CD14-positive monocyte (primary cell): ENCODE measurements around the gene ETV3L. TPM values are rescaled to one million over a fixed set of nuclear protein-coding genes. Genes with fewer than 3 reads are reported as not detected.

Experiments
- DNase-seq, 3 donors: peaks; one replicate each; pipeline ENCODE4 v3.0.0-alpha.2; 2011 to 2022
- H2AFZ ChIP-seq: 2 replicates; pipeline ENCODE4 v1.6.0; 2012; ENCODE audit warnings: mild to moderate bottlenecking, low read depth, low read length, inconsistent platforms; ENCODE audit not compliant: insufficient read depth, poor library complexity, severe bottlenecking
- H3K27ac ChIP-seq, 2 donors: 1 replicate in 1 of 2; 2 replicates in 1 of 2; pipeline ENCODE4 v1.5.1; 2012 to 2013; ENCODE audit warnings: low read length in 2 of 2, control low read depth in 1 of 2, inconsistent platforms in 1 of 2, low read depth in 1 of 2, mild to moderate bottlenecking in 1 of 2
- H3K27me3 ChIP-seq, 2 donors: one replicate each; pipeline versions ENCODE4 v1.6.0 to v1.6.1; 2011 to 2013; ENCODE audit warnings: low read length in 2 of 2; ENCODE audit not compliant: control insufficient read depth in 2 of 2, insufficient read depth in 2 of 2
- H3K36me3 ChIP-seq, 2 donors: replicated peaks in 1 of 2; 1 replicate in 1 of 2; 2 replicates in 1 of 2; pipeline versions ENCODE4 v1.5.1 to v1.6.1; 2012 to 2013; ENCODE audit warnings: low read length in 2 of 2, control low read depth in 1 of 2, inconsistent platforms in 1 of 2, mild to moderate bottlenecking in 1 of 2; ENCODE audit not compliant: insufficient read depth in 2 of 2, control insufficient read depth in 1 of 2
- H3K4me1 ChIP-seq, 2 donors: 1 replicate in 1 of 2; 2 replicates in 1 of 2; pipeline versions ENCODE4 v1.5.1 to v1.6.1; 2012 to 2013; ENCODE audit warnings: low read length in 2 of 2, control low read depth in 1 of 2, inconsistent platforms in 1 of 2, mild to moderate bottlenecking in 1 of 2, moderate library complexity in 1 of 2; ENCODE audit not compliant: insufficient read depth in 2 of 2, control insufficient read depth in 1 of 2
- H3K4me2 ChIP-seq: replicated peaks from 2 replicates; pipeline ENCODE3; 2012; ENCODE audit warnings: low read length, moderate library complexity, mild to moderate bottlenecking; ENCODE audit not compliant: poor library complexity, severe bottlenecking; ENCODE audit errors: extremely low read depth
- H3K4me3 ChIP-seq, 3 experiments: fragments of 200-600 bp in 1 of 3; sonication (generic) in 1 of 3; replicated peaks in 1 of 3; 1 replicate in 2 of 3; 2 replicates in 1 of 3; pipeline ENCODE4 v1.5.1; 2011 to 2013; ENCODE audit warnings: low read length in 3 of 3, mild to moderate bottlenecking in 3 of 3, control low read depth in 2 of 3, low read depth in 2 of 3, inconsistent platforms in 1 of 3, moderate library complexity in 1 of 3
- H3K79me2 ChIP-seq: 2 replicates; pipeline ENCODE4 v1.6.0; 2012; ENCODE audit warnings: mild to moderate bottlenecking, control low read depth, inconsistent platforms, low read length, moderate library complexity; ENCODE audit not compliant: insufficient read depth
- H3K9ac ChIP-seq: 2 replicates; pipeline ENCODE4 v1.6.0; 2017; ENCODE audit warnings: low read length, mild to moderate bottlenecking; ENCODE audit not compliant: insufficient read depth, poor library complexity, severe bottlenecking
- H3K9me3 ChIP-seq, 2 donors: replicated peaks in 1 of 2; 1 replicate in 1 of 2; 2 replicates in 1 of 2; pipeline versions ENCODE4 v1.5.1 to v1.6.1; 2012 to 2013; ENCODE audit warnings: low read length in 2 of 2, control low read depth in 1 of 2; ENCODE audit not compliant: control insufficient read depth in 1 of 2, insufficient read depth in 1 of 2
- H4K20me1 ChIP-seq: 2 replicates; pipeline ENCODE4 v1.6.0; 2012; ENCODE audit warnings: mild to moderate bottlenecking, low read length, control low read depth, moderate library complexity; ENCODE audit not compliant: insufficient read depth
- H3K27ac Mint-ChIP-seq, 7 donors: one replicate each; pipeline ENCODE4 v1.8.0; 2020; ENCODE audit warnings: mild to moderate bottlenecking in 7 of 7, mixed read lengths in 7 of 7, moderate library complexity in 6 of 7, inconsistent platforms in 2 of 7
- H3K27me3 Mint-ChIP-seq, 3 donors: one replicate each; pipeline ENCODE4 v1.8.0; 2021 to 2022; ENCODE audit warnings: low read depth in 3 of 3, mild to moderate bottlenecking in 3 of 3, mixed read lengths in 3 of 3, moderate library complexity in 3 of 3, inconsistent platforms in 1 of 3
- H3K36me3 Mint-ChIP-seq, 2 donors: one replicate each; pipeline ENCODE4 v1.8.0; 2020; ENCODE audit warnings: mixed read lengths in 2 of 2, inconsistent platforms in 1 of 2, mild to moderate bottlenecking in 1 of 2
- H3K4me1 Mint-ChIP-seq: one replicate; pipeline ENCODE4 v1.8.0; 2020; ENCODE audit warnings: mild to moderate bottlenecking, mixed read lengths
- H3K4me3 Mint-ChIP-seq, 2 donors: one replicate each; pipeline ENCODE4 v1.8.0; 2020; ENCODE audit warnings: mild to moderate bottlenecking in 2 of 2, mixed read lengths in 2 of 2, moderate library complexity in 1 of 2
- H3K9me3 Mint-ChIP-seq, 7 donors: one replicate each; pipeline ENCODE4 v1.8.0; 2020 to 2022; ENCODE audit warnings: mixed read lengths in 7 of 7, mild to moderate bottlenecking in 6 of 7, moderate library complexity in 6 of 7, inconsistent platforms in 2 of 7
- WGBS: methylation state at CpG from one replicate; pipeline ENCODE4 v1.1.5; 2013; ENCODE audit warnings: missing lambda C conversion rate; ENCODE audit not compliant: insufficient coverage; 5-methylcytosine and 5-hydroxymethylcytosine counted together
- intact Hi-C, 2 donors: fragments of 100-400 bp; cut with micrococcal nuclease; formaldehyde crosslinking; loops; one replicate each; pipeline versions ENCODE4 v1.15.0 to v1.15.1; 2023
- polyA plus RNA-seq, 3 donors: library from polyadenylated mRNA; depleted of rRNA in 1 of 3; unstranded in 2 of 3; stranded (reverse) in 1 of 3; fragments of 300-500 nt in 2 of 3; fragments of >200 nt in 1 of 3; fragmentation: Illumina TruSeq in 2 of 3; gene quantifications; 1 replicate in 2 of 3; 2 replicates in 1 of 3; pipeline ENCODE4 v1.2.3, GENCODE V29; 2012 to 2021
- TF ChIP-seq, protein P1 (sequence below): fragments of 200-600 bp; IDR thresholded peaks from one replicate; pipeline ENCODE4 v1.8.0; 2022; ENCODE audit warnings: antibody characterized with exemption, mild to moderate bottlenecking

The ETV3L gene
- polyA plus RNA-seq, 3 donors = 0.26 to 0.41 TPM; not detected in 1

DNA sequence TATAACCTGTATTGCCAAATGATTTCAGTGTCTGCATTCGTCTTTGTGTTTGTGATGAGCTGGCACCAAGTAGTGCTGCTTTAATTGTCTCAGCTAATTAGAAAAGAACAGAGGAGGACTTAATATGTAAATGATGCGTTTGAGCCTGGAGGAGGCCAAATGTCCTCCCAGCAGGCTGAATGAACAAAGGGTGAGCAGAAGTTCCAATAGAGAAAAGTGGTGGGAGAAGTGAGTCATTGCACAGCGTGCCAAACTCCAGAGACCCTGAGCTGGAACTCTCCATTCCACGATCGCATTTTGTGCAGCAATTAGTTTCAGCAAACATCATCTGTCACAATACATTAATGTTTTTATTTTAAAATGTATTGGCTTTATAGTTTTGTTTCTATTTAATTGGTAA, 17.9 kb downstream of the ETV3L start:
- Mint-ChIP-seq H3K36me3 (no peaks in the 10 kb centered on the region), H3K27me3 (peaks cover 3 to 16% (median 4%) of the 10 kb centered on the region in 3 donors), H3K9me3 (peaks cover 0 to 3% (median 0%) of the 10 kb centered on the region in 7 donors), H3K4me1 (peaks cover 13% of the 10 kb centered on the region), H3K27ac (no peak overlapping the region), H3K4me3 (no peak overlapping the region)
- Histone ChIP-seq H3K27me3 (no peaks in the 10 kb centered on the region), H2AFZ (no peak overlapping the region), H3K4me2 (no peak overlapping the region), H3K36me3 (no peaks in the 10 kb centered on the region), H3K27ac (no peak overlapping the region), H3K4me1 (peaks cover 19% of the 10 kb centered on the region in 2 donors), H3K79me2 (no peaks in the 10 kb centered on the region), H3K9me3 (no peaks in the 10 kb centered on the region), H4K20me1 (no peaks in the 10 kb centered on the region), H3K9ac (no peak overlapping the region), H3K4me3 (no peak overlapping the region)
- intact Hi-C loops = no loop called here
- TF ChIP-seq, protein P1, sequence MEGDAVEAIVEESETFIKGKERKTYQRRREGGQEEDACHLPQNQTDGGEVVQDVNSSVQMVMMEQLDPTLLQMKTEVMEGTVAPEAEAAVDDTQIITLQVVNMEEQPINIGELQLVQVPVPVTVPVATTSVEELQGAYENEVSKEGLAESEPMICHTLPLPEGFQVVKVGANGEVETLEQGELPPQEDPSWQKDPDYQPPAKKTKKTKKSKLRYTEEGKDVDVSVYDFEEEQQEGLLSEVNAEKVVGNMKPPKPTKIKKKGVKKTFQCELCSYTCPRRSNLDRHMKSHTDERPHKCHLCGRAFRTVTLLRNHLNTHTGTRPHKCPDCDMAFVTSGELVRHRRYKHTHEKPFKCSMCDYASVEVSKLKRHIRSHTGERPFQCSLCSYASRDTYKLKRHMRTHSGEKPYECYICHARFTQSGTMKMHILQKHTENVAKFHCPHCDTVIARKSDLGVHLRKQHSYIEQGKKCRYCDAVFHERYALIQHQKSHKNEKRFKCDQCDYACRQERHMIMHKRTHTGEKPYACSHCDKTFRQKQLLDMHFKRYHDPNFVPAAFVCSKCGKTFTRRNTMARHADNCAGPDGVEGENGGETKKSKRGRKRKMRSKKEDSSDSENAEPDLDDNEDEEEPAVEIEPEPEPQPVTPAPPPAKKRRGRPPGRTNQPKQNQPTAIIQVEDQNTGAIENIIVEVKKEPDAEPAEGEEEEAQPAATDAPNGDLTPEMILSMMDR = no peak
- no peak for DNase-seq
- 100% methylated on average over 2 of the region's 5 CpGs for WGBS

DNA sequence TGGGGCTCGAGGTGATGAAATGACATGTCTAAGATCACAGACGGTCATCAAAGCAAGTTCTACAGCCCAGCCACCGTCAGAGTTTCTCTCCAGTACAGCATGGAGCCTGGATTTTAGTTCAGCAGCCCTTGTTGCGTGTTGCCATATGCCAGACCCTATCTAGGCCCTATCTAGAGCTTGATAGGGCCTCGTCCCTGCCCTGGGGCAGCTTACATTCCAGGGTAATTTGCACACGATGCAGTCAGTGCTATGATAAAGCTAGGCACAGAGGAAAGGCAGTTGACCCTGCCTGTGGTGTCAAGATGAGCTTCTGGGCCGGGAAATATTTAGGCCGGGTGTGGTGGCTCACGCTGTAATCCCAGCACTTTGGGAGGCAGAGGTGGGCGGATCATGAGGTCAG, 18.9 kb downstream of the ETV3L start:
- Mint-ChIP-seq H3K27ac (no peak overlapping the region), H3K36me3 (no peaks in the 10 kb centered on the region), H3K4me3 (no peak overlapping the region), H3K27me3 (peaks cover 3 to 18% (median 4%) of the 10 kb centered on the region in 3 donors), H3K4me1 (peaks cover 7% of the 10 kb centered on the region), H3K9me3 (peaks cover 0 to 5% (median 0%) of the 10 kb centered on the region in 7 donors)
- no peak for DNase-seq
- Histone ChIP-seq H3K27ac (no peak overlapping the region), H3K27me3 (no peaks in the 10 kb centered on the region), H3K4me3 (no peak overlapping the region), H3K4me2 (no peak overlapping the region), H4K20me1 (no peaks in the 10 kb centered on the region), H3K36me3 (no peaks in the 10 kb centered on the region), H3K9me3 (no peaks in the 10 kb centered on the region), H3K79me2 (no peaks in the 10 kb centered on the region), H3K4me1 (peaks cover 10 to 11% of the 10 kb centered on the region in 2 donors), H2AFZ (no peak overlapping the region), H3K9ac (no peak overlapping the region)
- TF ChIP-seq, protein P1 = no peak
- intact Hi-C loops = no loop called here
- WGBS = 95% methylated on average over 10 of the region's 10 CpGs
